ENCODE results near the gene ULK4.
"Not testable (repeated sequence)": the region's sequence is repeated elsewhere in the genome, so short reads cannot be mapped to it uniquely, and the experiment has no call there.

ULK4 gene

GRCh38 chr3:41575724-41576123, 386.2 kb downstream of the ULK4 start:
- DNase-seq (ENCODE audit: low spot score) = no peak

- no peak for DNase-seq (ENCODE audit: low spot score)
Measured at GRCh38 chr3:41574900-41575299, 387.0 kb downstream of the ULK4 start.

- DNase-seq (ENCODE audit: low spot score) = no peak
Measured at GRCh38 chr3:41573591-41573990, 388.3 kb downstream of the ULK4 start.

- DNase-seq (ENCODE audit: low spot score) = no peak
Measured at GRCh38 chr3:41572092-41572491, 389.8 kb downstream of the ULK4 start.

- DNase-seq (ENCODE audit: low spot score) = no peak
Measured at GRCh38 chr3:41569632-41570305, 392.1 kb downstream of the ULK4 start.

GRCh38 chr3:41565948-41566514, 395.9 kb downstream of the ULK4 start:
- no peak for DNase-seq (ENCODE audit: low spot score)

- no peak for DNase-seq (ENCODE audit: low spot score)
Measured at GRCh38 chr3:41565003-41565402, 396.9 kb downstream of the ULK4 start.

GRCh38 chr3:41556245-41556644, 405.7 kb downstream of the ULK4 start:
- DNase-seq (ENCODE audit: low spot score) = not testable (repeated sequence)

- no peak for DNase-seq (ENCODE audit: low spot score)
Measured at GRCh38 chr3:41532976-41533375, 428.9 kb downstream of the ULK4 start.

- DNase-seq (ENCODE audit: low spot score) = no peak
Measured at GRCh38 chr3:41526995-41527573, 434.8 kb downstream of the ULK4 start.

- no peak for DNase-seq (ENCODE audit: low spot score)
Measured at GRCh38 chr3:41525303-41526064, 436.4 kb downstream of the ULK4 start.

- DNase-seq (ENCODE audit: low spot score) = no peak
Measured at GRCh38 chr3:41523897-41524296, 438.0 kb downstream of the ULK4 start.

GRCh38 chr3:41522612-41523011, 439.3 kb downstream of the ULK4 start:
- no peak for DNase-seq (ENCODE audit: low spot score)

- no peak for DNase-seq (ENCODE audit: low spot score)
Measured at GRCh38 chr3:41521010-41521655, 440.8 kb downstream of the ULK4 start.

- no peak for DNase-seq (ENCODE audit: low spot score)
Measured at GRCh38 chr3:41519746-41520145, 442.2 kb downstream of the ULK4 start.

GRCh38 chr3:41518626-41519025, 443.3 kb downstream of the ULK4 start:
- DNase-seq (ENCODE audit: low spot score) = no peak

- no peak for DNase-seq (ENCODE audit: low spot score)
Measured at GRCh38 chr3:41508063-41508696, 453.7 kb downstream of the ULK4 start.

GRCh38 chr3:41507336-41508062, 454.4 kb downstream of the ULK4 start:
- DNase-seq (ENCODE audit: low spot score) = no peak

GRCh38 chr3:41503998-41504623, 457.8 kb downstream of the ULK4 start:
- DNase-seq (ENCODE audit: low spot score) = no peak

GRCh38 chr3:41502481-41502880, 459.4 kb downstream of the ULK4 start:
- no peak for DNase-seq (ENCODE audit: low spot score)

GRCh38 chr3:41502023-41502422, 459.9 kb downstream of the ULK4 start:
- no peak for DNase-seq (ENCODE audit: low spot score)

All from activated CD4-positive, alpha-beta T cell treated with anti-CD3 and anti-CD28 coated beads, Interleukin-2, Interleukin-4, amounts not matched to agents 100 ng/mL and 50 ng/mL, durations not matched to agents 16 hours and 8 hours (primary cell).